ENCODE measurements around the gene NAA60.
"Not testable (repeated sequence)": the region's sequence is repeated elsewhere in the genome, so short reads cannot be mapped to it uniquely, and the experiment has no call there.

The NAA60 gene

GRCh38 chr16:3465301-3465700, 21.8 kb downstream of the NAA60 start:
- no peak for DNase-seq

GRCh38 chr16:3465911-3466584, 22.6 kb downstream of the NAA60 start:
- no peak for DNase-seq

- DNase-seq = no peak
Observed at GRCh38 chr16:3467182-3467581, 23.7 kb downstream of the NAA60 start.

- no peak for DNase-seq
Observed at GRCh38 chr16:3467921-3468320, 24.4 kb downstream of the NAA60 start.

- no peak for DNase-seq
Observed at GRCh38 chr16:3468501-3468900, 25.0 kb downstream of the NAA60 start.

GRCh38 chr16:3469736-3470135, 26.3 kb downstream of the NAA60 start:
- DNase-seq = no peak

GRCh38 chr16:3470723-3471122, 27.2 kb downstream of the NAA60 start:
- DNase-seq = no peak

GRCh38 chr16:3471518-3472176, 28.2 kb downstream of the NAA60 start:
- DNase-seq = no peak

- no peak for DNase-seq
Observed at GRCh38 chr16:3472878-3473595, 29.6 kb downstream of the NAA60 start.

GRCh38 chr16:3473596-3473943, 30.1 kb downstream of the NAA60 start:
- DNase-seq = not testable (repeated sequence)

- DNase-seq = no peak
Observed at GRCh38 chr16:3474136-3474779, 30.8 kb downstream of the NAA60 start.

GRCh38 chr16:3474870-3475269, 31.4 kb downstream of the NAA60 start:
- DNase-seq = not testable (repeated sequence)

- no peak for DNase-seq
Observed at GRCh38 chr16:3475604-3476375, 32.3 kb downstream of the NAA60 start.

GRCh38 chr16:3476409-3476808, 32.9 kb downstream of the NAA60 start:
- no peak for DNase-seq

GRCh38 chr16:3478242-3478925, 34.9 kb downstream of the NAA60 start:
- DNase-seq = no peak

- no peak for DNase-seq
Observed at GRCh38 chr16:3479654-3480216, 36.3 kb downstream of the NAA60 start.

- no peak for DNase-seq
Observed at GRCh38 chr16:3480901-3481695, 37.6 kb downstream of the NAA60 start.

GRCh38 chr16:3481696-3482658, 38.5 kb downstream of the NAA60 start:
- DNase-seq = no peak

GRCh38 chr16:3482659-3483241, 39.3 kb downstream of the NAA60 start:
- DNase-seq = no peak

Measured in NCI-H2029 (cell line).